Stimulated activated CD8-positive, alpha-beta memory T cell treated with anti-CD3 and anti-CD28 coated beads, Interleukin-12 subunit alpha, Interleukin-12 subunit beta, amount 100 ng/mL, for 24 hours (primary cell): ENCODE data around the gene GEMIN7.

ENCODE experiments used
- DNase-seq: peaks from one replicate; pipeline ENCODE4 v3.0.0-alpha.2; 2020; ENCODE audit errors: extremely low read depth

Gene GEMIN7

DNA sequence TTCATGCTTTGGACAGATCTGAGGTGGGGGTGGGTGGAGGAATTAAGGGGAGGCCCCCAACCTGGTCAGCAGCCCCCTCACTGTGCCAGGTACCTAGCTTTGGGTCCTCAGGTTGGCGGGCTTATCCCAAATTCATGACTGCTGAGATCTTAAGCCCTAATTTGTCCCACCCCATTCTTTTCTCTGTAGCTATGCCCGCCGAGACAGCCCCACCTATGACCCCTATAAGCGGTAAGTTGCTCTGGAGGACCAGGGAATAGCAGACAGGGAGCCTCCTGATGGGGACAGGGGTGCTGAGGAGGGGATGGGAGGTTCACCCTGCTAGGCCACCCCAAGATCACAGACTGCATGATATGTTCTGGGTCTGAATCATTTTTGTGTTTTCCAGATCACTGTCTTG, 17.1 kb upstream of the GEMIN7 start:
- no peak for DNase-seq

DNA sequence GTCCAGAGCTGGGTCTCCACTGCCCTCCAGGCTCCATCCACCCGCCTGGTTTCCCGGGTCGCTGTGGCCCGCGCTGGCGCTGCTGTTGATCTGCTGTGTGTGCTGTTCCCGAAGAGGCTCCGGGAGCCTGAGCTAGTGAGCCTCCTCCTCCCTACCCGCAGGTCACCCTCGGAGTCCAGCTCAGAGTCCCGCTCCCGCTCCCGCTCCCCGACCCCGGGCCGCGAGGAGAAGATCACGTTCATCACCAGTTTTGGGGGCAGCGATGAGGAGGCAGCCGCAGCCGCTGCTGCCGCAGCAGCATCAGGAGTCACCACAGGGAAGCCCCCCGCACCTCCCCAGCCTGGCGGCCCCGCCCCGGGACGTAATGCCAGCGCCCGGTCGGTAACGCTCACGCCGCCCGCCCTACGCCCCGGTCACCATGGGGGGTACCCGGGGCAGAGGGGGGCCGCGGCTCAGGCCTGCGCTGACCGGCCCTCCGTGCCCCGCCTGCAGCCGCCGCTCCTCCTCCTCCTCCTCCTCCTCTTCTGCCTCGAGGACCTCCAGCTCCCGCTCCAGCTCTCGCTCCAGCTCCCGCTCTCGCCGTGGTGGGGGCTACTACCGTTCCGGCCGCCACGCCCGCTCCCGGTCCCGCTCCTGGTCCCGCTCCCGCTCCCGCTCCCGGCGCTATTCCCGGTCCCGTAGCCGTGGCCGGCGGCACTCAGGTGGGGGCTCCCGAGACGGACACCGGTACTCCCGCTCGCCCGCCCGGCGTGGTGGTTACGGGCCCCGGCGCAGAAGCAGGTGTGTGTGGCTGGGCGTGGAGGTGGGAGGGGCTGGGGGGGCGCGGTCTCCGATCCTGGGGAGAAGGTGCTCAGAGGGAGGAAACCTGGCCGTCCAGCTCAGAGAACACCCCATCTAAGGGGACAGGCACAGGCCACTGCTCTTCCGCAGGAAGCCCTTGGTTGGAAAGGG, 14.9 kb upstream of the GEMIN7 start:
- no peak for DNase-seq

DNA sequence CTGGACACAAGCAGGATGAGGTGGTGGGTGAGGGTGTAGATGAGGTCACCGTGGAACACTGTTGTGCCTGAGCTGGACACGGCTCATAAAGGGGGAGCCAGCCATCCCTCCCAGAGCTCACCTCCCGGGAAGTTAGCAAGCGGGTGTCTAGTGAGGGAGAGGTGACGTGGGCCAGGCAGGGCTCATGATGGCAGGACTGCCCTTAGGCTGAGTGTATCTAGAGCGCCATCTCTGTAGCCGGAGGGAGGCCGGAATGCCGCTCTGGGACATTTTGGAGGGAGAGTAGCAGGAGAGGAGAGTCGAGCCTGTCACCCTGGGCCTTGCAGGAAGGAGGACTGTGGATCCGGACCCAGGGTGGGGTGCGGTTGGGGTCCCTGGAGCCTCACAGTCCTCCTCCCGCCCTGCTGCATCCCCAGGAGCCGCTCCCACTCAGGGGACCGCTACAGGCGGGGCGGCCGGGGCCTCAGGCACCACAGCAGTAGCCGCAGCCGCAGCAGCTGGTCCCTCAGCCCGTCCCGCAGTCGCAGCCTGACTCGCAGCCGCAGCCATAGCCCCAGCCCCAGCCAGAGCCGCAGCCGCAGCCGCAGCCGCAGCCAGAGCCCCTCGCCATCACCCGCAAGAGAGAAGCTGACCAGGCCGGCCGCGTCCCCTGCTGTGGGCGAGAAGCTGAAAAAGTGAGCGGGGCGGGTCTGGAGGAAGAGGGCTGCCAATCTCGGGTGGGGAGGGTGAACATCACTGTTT, 12.0 kb upstream of the GEMIN7 start:
- no peak for DNase-seq

DNA sequence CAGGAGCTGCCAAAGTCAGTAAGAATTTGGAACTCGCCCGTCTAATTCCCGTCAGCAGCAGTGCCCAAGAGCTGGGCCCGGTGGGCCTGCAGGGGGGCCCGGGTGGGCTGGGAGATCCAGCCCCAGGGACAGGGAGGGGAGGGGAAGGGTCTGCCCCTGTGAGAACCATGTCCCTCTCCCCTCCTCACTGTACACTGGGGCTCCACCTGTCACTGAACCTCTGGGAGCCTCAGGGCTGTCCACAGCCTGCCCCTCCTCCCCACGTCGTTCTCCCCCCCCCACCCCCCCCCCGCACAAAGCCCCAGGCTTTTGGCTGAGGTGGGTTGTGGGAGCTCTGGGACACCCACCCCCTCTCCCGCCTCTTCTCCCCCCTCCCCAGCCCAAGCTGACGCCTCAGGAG, 11.0 kb upstream of the GEMIN7 start:
- DNase-seq = no peak

DNA sequence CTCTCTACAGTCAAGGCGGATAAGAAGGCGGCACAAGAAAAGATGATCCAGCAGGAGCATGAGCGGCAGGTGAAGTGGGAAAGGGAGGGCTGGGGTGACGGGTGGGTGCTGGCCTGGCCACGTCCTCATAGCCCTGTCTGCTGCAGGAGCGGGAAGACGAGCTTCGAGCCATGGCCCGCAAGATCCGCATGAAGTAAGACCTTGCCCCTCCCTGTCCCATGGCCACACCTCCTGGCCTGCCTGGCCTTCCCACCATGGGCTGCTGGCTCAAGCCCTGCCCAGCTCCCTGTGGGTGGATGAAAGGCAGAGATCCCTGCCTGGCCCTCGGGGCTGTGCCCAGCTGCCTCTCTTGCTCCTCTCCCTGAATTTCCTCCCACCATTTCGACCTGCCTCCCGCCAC, 10.0 kb upstream of the GEMIN7 start:
- no peak for DNase-seq

DNA sequence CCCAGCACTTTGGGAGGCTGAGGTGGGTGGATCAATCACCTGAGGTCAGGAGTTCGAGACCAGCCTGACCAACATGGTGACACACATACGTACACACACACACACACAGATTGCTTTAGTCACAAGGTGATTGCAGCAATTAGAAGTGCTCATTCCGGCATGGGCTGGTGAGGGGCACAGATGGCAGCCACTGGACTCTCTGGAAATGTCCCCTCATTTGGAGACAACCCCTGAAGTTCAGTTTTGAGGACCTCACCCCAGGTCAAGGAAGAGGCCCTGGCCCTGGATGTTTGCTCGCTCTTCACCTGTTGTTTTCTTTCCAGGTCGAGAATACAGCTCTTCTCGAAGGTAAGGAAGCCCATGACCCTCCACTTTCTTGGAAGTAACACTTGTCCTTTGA, 8.8 kb upstream of the GEMIN7 start:
- no peak for DNase-seq

DNA sequence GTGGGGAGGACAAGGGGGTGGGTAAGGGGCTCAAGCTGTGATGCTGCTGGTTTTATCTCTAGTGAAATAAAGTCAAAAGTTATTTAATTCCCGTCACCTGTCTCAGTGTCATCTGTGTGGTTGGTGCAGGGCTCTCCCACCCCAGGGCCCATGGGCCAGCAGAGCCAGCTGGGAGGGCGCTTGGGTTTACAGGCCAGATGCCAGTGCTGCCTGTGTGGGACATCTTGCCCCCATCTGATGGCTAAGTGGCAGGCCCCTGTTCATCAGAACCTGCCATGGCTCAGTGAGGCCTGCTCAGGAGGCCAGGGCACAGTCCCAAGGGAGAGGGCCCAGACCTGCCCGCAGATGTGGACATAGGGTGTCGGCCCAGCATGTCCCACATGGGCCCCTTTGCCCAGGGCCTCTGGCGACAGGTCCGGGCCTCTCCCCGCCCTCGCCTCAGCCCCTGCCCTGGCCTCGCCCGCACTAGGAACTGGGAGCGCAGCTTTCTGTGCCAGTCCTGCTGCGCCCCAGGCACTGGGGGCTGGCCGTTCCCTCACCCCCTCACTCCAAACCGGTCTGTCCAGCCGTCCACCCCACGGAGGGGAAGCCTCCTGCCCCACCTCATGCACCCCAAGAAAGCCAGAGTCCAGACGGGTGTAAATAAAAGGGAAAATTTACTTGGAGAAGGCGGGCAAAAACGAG, 8.1 kb upstream of the GEMIN7 start:
- no peak for DNase-seq

DNA sequence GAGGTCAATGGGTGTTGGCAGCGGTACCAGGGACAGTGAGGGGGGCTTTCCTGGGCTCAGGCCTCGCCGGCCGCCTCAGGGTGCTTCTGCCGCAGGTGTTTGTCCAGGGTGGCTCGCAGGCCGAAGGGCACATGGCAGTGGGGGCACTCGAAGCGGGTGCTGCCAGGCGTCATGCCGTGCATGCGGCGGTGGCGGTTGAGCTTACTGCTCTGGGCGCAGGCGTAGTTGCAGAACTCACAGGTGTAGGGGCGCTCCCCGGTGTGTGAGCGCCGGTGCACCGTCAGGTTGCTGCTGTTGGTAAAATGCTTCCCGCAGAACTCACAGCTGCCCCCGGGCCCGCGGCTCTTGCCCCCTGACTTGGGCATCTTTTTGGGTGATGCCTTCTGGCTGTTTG, 7.5 kb upstream of the GEMIN7 start:
- no peak for DNase-seq

DNA sequence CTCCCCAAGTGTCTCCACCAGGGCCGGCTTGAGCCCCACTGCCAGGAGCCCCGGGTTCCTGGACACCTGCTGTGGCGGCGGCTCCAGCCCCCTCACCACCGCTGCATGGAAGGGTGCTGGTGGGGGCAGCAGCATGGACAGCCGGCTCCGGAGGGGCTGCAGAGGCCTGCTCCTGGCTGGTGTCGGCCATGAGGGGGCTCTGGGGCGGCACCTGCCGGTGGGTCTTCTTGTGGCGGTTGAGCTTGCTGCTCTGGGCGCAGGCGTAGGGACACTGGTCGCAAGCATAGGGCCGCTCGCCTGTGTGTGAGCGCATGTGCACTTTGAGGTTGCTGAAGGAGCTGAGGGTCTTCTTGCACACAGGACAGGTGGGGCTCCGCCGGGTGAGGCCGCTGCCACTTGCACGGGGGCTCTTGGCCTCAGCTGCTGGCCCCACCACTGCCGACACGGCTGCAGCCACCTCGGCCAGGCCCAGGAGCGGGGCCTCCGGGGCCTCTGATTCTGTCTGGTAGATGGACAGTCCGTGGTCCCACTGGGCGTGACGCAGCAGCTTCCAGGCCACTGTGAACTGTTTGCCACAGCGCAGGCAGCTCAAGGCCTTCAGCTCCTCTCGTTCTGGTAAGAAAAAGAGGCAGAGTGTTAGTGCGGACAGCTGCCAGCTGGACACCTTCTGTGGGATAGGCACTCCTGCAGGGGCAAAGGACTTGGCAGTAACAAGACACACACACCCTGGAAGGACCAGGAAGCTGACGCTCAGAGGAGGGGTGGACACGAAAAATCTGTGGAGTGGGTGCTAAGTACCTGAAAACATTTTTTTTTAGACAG, 6.9 kb upstream of the GEMIN7 start:
- DNase-seq = no peak

DNA sequence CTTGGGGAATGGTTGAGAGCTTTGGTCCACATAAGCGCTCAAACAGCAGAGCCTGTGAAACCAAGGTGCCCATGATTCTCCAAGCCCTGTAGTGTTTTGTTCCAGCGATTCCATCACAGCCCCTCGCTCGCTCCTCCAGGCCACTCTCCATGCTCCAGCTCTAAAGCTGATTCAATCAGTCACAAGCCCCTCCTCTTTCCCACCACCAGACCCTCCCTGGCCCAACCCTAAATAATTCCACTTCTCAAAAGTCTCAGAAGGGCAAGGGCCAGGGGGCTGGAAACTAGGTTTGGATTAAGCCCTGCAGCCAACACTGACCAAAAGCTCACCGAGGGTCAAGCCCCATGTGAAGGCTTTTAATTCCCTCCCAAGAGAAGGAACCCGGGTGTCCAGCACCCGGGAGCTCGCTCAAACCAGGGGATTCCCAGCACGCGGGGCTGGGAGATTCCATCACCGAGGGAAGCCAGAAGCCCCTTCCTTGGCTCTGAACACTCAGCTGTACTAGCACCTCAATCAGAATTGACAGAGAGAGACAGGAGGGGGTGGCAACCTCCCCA, 4.2 kb upstream of the GEMIN7 start:
- DNase-seq = no peak

DNA sequence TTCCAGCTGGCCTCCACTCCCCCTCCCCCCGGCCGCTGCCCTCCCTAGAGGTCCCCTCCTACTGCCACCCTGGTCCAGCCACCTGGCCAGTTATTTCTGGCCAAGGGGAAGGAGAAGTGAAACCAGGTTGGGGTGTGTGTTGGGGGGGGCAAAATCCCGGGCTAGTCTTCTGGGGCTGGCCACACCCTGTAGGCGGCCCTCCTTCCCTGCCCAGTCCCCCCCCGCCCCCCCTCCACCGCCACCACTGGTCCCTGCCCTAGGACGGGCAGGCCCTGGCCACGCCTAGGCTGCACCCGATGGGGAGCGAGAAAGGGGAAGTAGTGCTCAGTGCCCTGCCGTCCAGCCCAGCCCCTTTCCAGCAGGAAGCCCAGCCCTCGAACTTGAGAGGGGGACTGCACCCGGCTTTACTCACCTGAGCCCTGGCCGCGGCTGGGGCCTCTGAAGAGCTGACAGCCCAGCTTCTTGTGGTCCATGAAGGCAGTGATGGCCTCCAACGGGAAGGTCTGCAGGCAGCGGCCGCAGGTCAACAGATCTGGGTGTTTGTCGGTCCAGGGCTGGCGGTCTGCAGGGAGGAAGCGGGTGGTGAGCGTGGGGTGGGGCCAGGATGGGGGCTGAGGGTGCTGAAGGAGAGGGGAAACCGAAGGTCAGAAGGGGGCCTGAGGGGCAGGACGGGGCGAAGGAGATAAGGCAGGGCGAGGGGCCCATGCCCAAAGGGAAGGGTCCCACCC, 3.6 kb upstream of the GEMIN7 start:
- no peak for DNase-seq

DNA sequence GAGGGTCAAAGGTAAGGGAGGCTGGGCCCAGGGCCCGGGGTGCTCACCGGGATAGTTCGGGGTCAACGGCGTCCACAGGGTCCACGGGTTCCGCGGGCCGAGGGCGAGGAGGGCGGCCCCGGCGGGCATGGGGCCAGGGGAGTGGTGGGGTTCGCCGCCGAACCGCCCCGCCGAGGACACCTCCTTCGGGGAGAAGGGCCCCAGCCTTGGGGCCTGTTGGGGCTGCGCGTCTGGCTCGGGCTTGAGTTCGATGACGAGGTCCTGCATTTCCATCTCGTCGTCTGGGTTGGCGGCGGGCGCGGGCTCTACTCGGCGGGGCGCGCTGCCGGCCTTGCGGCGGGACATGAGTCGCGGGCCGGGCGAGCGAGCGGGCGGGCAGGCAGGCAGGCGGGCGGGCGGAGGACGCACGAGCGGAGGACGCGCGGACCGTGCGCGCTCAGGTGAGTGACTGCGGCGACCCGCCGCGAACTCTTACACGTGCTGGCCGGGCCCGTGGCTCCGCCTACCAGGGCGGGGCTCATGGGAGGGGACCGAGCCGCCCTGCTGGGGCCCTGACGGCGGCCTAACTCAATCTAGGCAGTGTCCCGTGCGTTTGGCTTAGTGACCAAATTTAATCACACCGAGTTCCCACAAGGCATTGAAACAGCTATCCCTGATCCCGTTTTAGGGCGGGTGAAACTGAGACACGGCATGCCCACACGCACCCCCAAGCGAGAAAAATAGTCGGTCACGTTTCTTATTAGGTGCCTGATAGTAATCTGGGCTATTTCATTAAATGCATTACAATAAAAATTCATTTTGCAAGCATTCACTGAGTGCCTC, 2.8 kb upstream of the GEMIN7 start, which contains the start of gene ZNF296:
Gene ZNF296 (minus strand): TSS at position 450 of the 822 bp plus-strand sequence. CDS start 105 bp downstream, at position 345.
- DNase-seq = peak; percentile 54

DNA sequence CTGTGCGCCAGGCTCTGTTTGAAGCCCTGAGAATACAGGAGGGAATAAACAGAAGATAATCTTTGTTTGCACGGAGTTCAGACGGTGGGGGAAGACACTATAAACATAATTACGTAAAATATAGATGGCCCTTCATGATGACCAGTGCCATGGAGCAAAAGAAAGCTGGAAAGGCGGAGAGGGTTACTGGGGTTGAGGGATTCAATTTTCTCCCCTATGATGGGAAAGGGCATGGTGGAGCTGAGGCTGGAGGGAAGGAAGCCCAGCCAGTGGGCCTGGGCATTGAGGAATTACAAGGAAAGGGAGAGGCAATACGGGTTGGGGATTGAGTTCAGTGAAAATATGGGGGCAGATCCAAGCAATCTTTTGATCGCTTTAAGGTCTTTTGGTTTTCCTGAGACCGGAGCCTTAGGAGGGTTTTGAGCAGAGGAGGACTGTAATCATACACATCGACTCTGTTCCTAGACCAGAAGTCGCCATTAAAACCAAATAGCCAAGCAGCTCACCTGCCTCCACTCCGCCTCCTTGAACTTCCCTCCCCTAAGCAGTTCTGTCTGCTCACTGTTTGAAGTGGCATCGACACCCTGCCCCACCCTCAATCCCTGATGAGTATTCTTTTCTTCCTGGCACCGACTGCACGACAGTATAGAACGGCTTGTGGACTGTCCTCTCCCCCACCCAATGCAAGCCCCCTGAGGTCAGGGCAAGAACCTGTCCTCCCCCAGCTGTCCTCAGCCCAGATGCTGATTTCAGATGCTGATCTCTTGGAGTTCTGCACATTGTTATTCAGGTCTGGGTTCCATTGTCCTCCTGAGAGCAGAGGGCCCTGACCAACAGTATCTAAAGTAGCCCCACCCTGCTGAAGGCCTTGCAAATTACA, 2.0 kb upstream of the GEMIN7 start:
- DNase-seq = no peak

DNA sequence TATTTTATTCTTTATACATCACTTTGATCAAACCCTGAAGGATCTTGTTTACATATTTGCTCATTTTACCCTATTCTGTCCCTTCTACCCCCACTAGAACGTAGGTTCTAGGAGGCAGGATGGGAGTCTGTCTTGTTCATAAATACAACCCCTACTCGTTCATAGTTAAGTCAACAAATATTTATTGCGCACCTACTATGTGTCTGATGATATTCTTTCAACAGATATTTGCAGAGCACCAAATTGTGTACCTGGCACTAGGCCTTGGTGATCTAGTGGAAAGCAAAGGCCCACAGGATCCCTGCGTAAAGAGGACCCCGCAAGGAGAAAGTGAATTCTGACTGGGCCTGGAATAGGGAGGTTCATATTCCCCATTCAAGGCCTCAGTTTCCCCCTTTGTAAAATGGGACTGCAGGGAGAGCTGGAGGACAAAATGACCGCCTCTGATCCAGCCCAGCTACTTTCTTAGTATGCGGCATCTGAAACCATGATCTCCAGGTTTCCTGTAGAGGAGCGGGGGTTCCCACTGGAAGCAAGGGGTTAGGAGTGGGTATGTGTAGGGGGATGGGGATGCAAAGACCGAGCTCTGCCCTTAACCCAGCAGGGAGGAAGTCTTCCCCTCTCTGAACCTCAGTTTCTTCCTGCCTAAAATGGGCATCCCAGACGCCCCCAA, 534 bp upstream of the GEMIN7 start:
- no peak for DNase-seq

DNA sequence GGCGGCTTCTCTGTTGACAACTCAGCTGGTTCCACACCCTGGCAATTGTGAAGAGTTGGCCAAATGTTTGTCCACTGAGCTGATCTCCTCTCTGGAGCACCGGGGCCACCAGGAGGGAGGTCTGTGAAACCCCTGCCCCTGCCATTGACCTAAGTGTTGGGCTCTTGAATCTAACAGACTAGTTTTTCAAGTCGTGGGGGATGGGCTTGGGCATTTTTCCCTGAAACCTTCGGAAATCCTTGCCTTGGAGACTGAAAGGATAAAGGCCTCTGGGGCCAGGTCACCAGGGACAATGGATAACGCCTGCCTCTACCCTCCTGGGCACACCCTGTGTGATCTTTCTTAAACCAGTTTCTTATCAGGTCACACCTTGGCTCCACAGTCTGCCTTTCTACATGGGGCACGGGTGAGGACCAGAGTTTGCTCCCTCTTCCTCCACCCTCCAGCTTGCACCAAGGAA, 881 bp downstream of the GEMIN7 start:
- DNase-seq = no peak

DNA sequence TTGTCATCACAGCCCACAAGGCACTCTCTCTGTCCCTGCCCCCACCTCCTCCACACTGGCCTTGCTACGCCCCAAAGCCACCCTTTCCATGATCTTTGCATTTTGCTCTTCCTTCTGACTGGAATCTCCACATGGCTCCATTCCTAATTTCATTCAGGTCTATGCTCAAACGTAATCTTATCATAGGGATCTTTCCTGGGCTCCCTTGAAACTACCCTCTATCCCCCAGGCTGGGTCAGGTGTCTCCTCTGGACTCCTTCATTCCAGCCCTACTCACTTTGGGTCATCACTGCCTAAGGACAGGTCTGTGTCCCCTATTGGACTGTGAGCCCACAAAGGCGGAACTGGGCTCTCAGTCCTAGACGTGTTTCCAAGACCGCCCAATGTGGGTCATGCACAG, 3.1 kb downstream of the GEMIN7 start:
- no peak for DNase-seq

DNA sequence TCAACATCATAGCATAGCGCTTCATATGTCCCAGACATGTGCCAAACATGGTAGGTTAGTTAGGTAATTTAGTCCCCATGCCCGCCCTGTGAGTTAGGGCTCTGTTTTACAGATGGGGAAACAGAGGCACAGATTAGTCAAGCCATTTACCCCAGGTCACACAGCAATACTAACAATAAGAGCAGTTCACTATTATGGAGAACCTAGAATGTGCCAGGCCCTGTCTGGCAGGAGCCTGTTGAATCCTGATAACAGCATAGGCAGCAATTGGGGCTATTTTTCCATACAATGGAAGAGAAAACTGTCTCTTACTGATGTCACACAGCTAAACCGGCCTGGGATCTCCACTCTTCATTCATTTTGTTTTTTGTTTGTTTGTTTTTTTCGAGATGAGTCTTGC, 7.4 kb downstream of the GEMIN7 start:
- no peak for DNase-seq

DNA sequence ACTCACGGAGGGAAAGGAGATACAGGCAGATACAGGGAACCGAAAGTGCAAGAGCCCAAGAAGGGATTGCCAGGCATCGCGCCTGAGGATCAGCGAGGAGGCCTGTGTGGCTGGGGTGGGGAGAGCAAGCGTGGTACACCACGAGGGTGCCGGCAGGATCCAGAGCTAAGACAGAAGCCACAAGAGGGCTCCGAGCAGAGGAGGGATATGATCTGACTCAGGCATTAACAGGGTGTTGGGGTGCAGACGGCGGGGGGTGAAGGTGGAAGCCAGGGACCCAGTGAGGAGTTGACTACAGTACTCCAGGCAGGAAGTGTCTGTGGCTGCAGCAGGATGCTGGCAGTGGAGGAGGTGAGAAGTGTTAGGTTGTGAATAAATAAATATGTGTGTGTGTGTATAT, 8.5 kb downstream of the GEMIN7 start:
- DNase-seq = no peak
